SK-N-SH treated with all-trans-retinoic acid at 6 μM for 48 hours (cell line): Measurements from ENCODE around the gene SMYD5.

Source experiments
- ARNTL ChIP-seq: fragments of 450-650 bp; formaldehyde crosslinking; IDR thresholded peaks from 2 replicates; pipeline ENCODE4 v1.5.0; 2020; ENCODE audit warnings: low read depth, mild to moderate bottlenecking, moderate library complexity, borderline replicate concordance
- CREB5 ChIP-seq: fragments of 250-450 bp; sonication (Bioruptor Pico); IDR thresholded peaks from 2 replicates; pipeline ENCODE4 v1.5.1; 2020; ENCODE audit warnings: low read depth, mild to moderate bottlenecking, moderate library complexity
- CSDC2 ChIP-seq: fragments of 250-450 bp; sonication (Bioruptor Pico); IDR thresholded peaks from 2 replicates; pipeline ENCODE4 v1.5.0; 2020; ENCODE audit warnings: mild to moderate bottlenecking, moderate library complexity
- OSR1 ChIP-seq: fragments of 250-450 bp; sonication (Bioruptor Pico); IDR thresholded peaks from 2 replicates; pipeline ENCODE4 v1.8.0; 2022; ENCODE audit warnings: moderate library complexity, mild to moderate bottlenecking, inconsistent platforms
- PATZ1 ChIP-seq: fragments of 250-450 bp; sonication (Bioruptor Pico); IDR thresholded peaks from 2 replicates; pipeline ENCODE4 v1.8.0; 2020; ENCODE audit warnings: mild to moderate bottlenecking, moderate library complexity, borderline replicate concordance
- RARB ChIP-seq: fragments of 250-450 bp; sonication (Bioruptor Pico); IDR thresholded peaks from 2 replicates; pipeline ENCODE4 v1.8.0; 2021; ENCODE audit warnings: mild to moderate bottlenecking, moderate library complexity
- ZC3H10 ChIP-seq: fragments of 250-450 bp; sonication (Bioruptor Pico); IDR thresholded peaks from 2 replicates; pipeline ENCODE4 v1.5.1; 2021; ENCODE audit warnings: mild to moderate bottlenecking, moderate library complexity
- ZNF8 ChIP-seq: fragments of 450-650 bp; formaldehyde crosslinking; IDR thresholded peaks from 2 replicates; pipeline ENCODE4 v1.5.0; 2020; ENCODE audit warnings: mild to moderate bottlenecking, moderate library complexity

- TF ChIP-seq PATZ1 (no peak), RARB (CRISPR knock-in tag) (no peak), ZC3H10 (CRISPR knock-in tag) (no peak), OSR1 (no peak), ZNF8 (CRISPR knock-in tag) (no peak), CSDC2 (no peak), CREB5 (no peak), ARNTL (no peak)
These were observed 37.1 kb downstream of the SMYD5 start for GRCh38 chr2:73250872-73251846.
